Measurements from ENCODE around the gene PRKG2. TPM values are rescaled to one million over a fixed set of nuclear protein-coding genes. Genes with fewer than 3 reads are reported as not detected.

PRKG2 gene
- total and polyA plus RNA-seq, 4 donors = 0.03 to 0.14 (median 0.08) TPM; not detected in 1

- Histone ChIP-seq H3K4me1 (ENCODE audit: control insufficient read depth in 4 of 4, insufficient read depth in 4 of 4, low read length in 3 of 4) (no peaks in the 10 kb centered on the region), H3K9ac (ENCODE audit: low read depth in 1 of 2, low read length in 2 of 2) (no peak overlapping the region), H3K36me3 (ENCODE audit: control insufficient read depth in 4 of 4, insufficient read depth in 3 of 4, low read depth in 1 of 4, low read length in 3 of 4) (no peaks in the 10 kb centered on the region), H3K4me3 (ENCODE audit: low read depth in 1 of 3, low read length in 3 of 3) (no peak overlapping the region), H3K27me3 (ENCODE audit: control insufficient read depth in 4 of 4, insufficient read depth in 4 of 4, low read length in 3 of 4) (no peaks in the 10 kb centered on the region), H3K9me3 (ENCODE audit: control insufficient read depth in 4 of 4, low read length in 3 of 4) (no peaks in the 10 kb centered on the region), H3K27ac (ENCODE audit: low read depth in 1 of 2, low read length in 2 of 2) (no peak overlapping the region)
- TF ChIP-seq EGR1 (IDR thresholded peaks at IDR 0.05; ENCODE audit: low read depth in 2 of 2) (no peak), GABPA (IDR thresholded peaks at IDR 0.05 in 1 of 2, conservative IDR thresholded peaks at IDR 0.05 in 1 of 2) (no peak), FOXA2 (IDR thresholded peaks at IDR 0.05) (no peak), RXRA (IDR thresholded peaks at IDR 0.05) (no peak), YY1 (IDR thresholded peaks at IDR 0.05) (no peak), MAX (IDR thresholded peaks at IDR 0.05) (no peak), REST (IDR thresholded peaks at IDR 0.05) (no peak), JUND (IDR thresholded peaks at IDR 0.05) (no peak), TAF1 (conservative IDR thresholded peaks at IDR 0.05) (no peak), ZBTB33 (IDR thresholded peaks at IDR 0.05) (no peak), HNF4G (IDR thresholded peaks at IDR 0.05) (no peak), CTCF (IDR thresholded peaks at IDR 0.05; ENCODE audit: low read depth, low read length, missing input control) (no peak), FOXA1 (IDR thresholded peaks at IDR 0.05) (no peak), SP1 (IDR thresholded peaks at IDR 0.05) (no peak), NR2F2 (IDR thresholded peaks at IDR 0.05) (no peak), RAD21 (IDR thresholded peaks at IDR 0.05) (no peak), ATF3 (IDR thresholded peaks at IDR 0.05) (no peak)
- 88% methylated on average over 3 of the region's 3 CpGs for WGBS
- DNase-seq (ENCODE audit: low spot score) = no peak
Measured at GRCh38 chr4:81179326-81179725, 35.7 kb downstream of the PRKG2 start.

GRCh38 chr4:81173213-81173612 is 41.8 kb downstream of the PRKG2 start:
- Histone ChIP-seq H3K27ac (ENCODE audit: low read depth in 1 of 2, low read length in 2 of 2) (no peak overlapping the region), H3K36me3 (ENCODE audit: control insufficient read depth in 4 of 4, insufficient read depth in 3 of 4, low read depth in 1 of 4, low read length in 3 of 4) (no peaks in the 10 kb centered on the region), H3K9ac (ENCODE audit: low read depth in 1 of 2, low read length in 2 of 2) (no peak overlapping the region), H3K9me3 (ENCODE audit: control insufficient read depth in 4 of 4, low read length in 3 of 4) (no peaks in the 10 kb centered on the region), H3K4me3 (ENCODE audit: low read depth in 1 of 3, low read length in 3 of 3) (no peak overlapping the region), H3K27me3 (ENCODE audit: control insufficient read depth in 4 of 4, insufficient read depth in 4 of 4, low read length in 3 of 4) (no peaks in the 10 kb centered on the region), H3K4me1 (ENCODE audit: control insufficient read depth in 4 of 4, insufficient read depth in 4 of 4, low read length in 3 of 4) (no peaks in the 10 kb centered on the region)
- 42% methylated on average over 1 of the region's 1 CpG for WGBS
- no peak for DNase-seq (ENCODE audit: low spot score)
- TF ChIP-seq YY1 (IDR thresholded peaks at IDR 0.05) = no peak
- TF ChIP-seq HNF4G (IDR thresholded peaks at IDR 0.05) = no peak
- no peak for TF ChIP-seq EGR1 (IDR thresholded peaks at IDR 0.05; ENCODE audit: low read depth in 2 of 2)
- TF ChIP-seq RAD21 (IDR thresholded peaks at IDR 0.05) = no peak
- no peak for TF ChIP-seq REST (IDR thresholded peaks at IDR 0.05)
- no peak for TF ChIP-seq FOXA2 (IDR thresholded peaks at IDR 0.05)
- TF ChIP-seq HNF4A (conservative IDR thresholded peaks at IDR 0.05) = no peak
- TF ChIP-seq FOXA1 (IDR thresholded peaks at IDR 0.05) = no peak
- TF ChIP-seq MAX (IDR thresholded peaks at IDR 0.05) = no peak
- no peak for TF ChIP-seq NR2F2 (IDR thresholded peaks at IDR 0.05)
- TF ChIP-seq ATF3 (IDR thresholded peaks at IDR 0.05) = no peak
